SK-N-SH (cell line): ENCODE measurements around the gene MEIS2. TPM values are rescaled to one million over a fixed set of nuclear protein-coding genes. Genes with fewer than 3 reads are reported as not detected.
A peak's percentile ranks its signal among the peaks of the same experiment; 100 is the strongest.

Source experiments
- CTCF ChIA-PET: fragments of 300-600, 350-600 bp; formaldehyde crosslinking; extraction: SDS; loops from one replicate; lab custom pipeline; 2021; lab: Yijun Ruan, JAX
- POLR2A ChIA-PET: fragments of 350-600 bp; sonication (Branson Sonifier 250); formaldehyde crosslinking; extraction: SDS; loops from one replicate; lab custom pipeline; 2020; ENCODE audit warnings: antibody characterized with exemption, inconsistent platforms; lab: Yijun Ruan, JAX
- DNase-seq: peaks from one replicate; pipeline ENCODE4 v3.0.0; 2012
- H2AFZ ChIP-seq: fragments of 200-600 bp; sonication (generic); 2 replicates; pipeline ENCODE4 v1.8.1; 2016; ENCODE audit warnings: antibody characterized with exemption, mild to moderate bottlenecking, low read depth
- H3F3A ChIP-seq: fragments of 200-600 bp; sonication (generic); replicated peaks from 2 replicates; pipeline ENCODE3; 2016; ENCODE audit warnings: antibody characterized with exemption, mild to moderate bottlenecking; ENCODE audit not compliant: insufficient read depth
- H3K27ac ChIP-seq, 2 experiments: fragments of 200-500 bp in 1 of 2; fragments of 200-600 bp in 1 of 2; sonication (Bioruptor generic) in 1 of 2; sonication (generic), shearing (Covaris generic) in 1 of 2; 2 replicates each; pipeline versions ENCODE4 v1.5.1 to v1.6.1; 2014 to 2016; ENCODE audit warnings: low read depth in 2 of 2, inconsistent platforms in 1 of 2, low read length in 1 of 2, mild to moderate bottlenecking in 1 of 2, mixed read lengths in 1 of 2
- H3K27me3 ChIP-seq: fragments of 200-600 bp; sonication (generic), shearing (Covaris generic); 2 replicates; pipeline ENCODE4 v1.6.1; 2016; ENCODE audit warnings: mixed run types; ENCODE audit not compliant: insufficient read depth
- H3K36me3 ChIP-seq, 2 experiments: fragments of 200-500 bp in 1 of 2; fragments of 200-600 bp in 1 of 2; sonication (Bioruptor generic) in 1 of 2; sonication (generic) in 1 of 2; replicated peaks in 1 of 2; 2 replicates each; pipeline versions ENCODE3 to v1.5.1; 2014 to 2016; ENCODE audit warnings: low read length in 1 of 2, mild to moderate bottlenecking in 1 of 2; ENCODE audit not compliant: insufficient read depth in 2 of 2, control insufficient read depth in 1 of 2
- H3K4me1 ChIP-seq, 2 experiments: fragments of 200-500 bp in 1 of 2; fragments of 200-600 bp in 1 of 2; sonication (Bioruptor generic) in 1 of 2; sonication (generic), shearing (Covaris generic) in 1 of 2; 2 replicates each; pipeline versions ENCODE4 v1.5.1 to v1.6.1; 2014 to 2016; ENCODE audit warnings: low read depth in 1 of 2, low read length in 1 of 2, mixed run types in 1 of 2; ENCODE audit not compliant: insufficient read depth in 2 of 2, control insufficient read depth in 1 of 2
- H3K4me2 ChIP-seq: fragments of 200-600 bp; sonication (generic), shearing (Covaris generic); 2 replicates; pipeline ENCODE4 v1.6.1; 2017; ENCODE audit warnings: mixed run types
- H3K4me3 ChIP-seq, 2 experiments: fragments of 200-500 bp in 1 of 2; fragments of 200-600 bp in 1 of 2; sonication (Bioruptor generic) in 1 of 2; sonication (generic), shearing (Covaris generic) in 1 of 2; 2 replicates each; pipeline versions ENCODE4 v1.5.1 to v1.8.1; 2014 to 2016; ENCODE audit warnings: low read depth in 2 of 2, inconsistent platforms in 1 of 2, low read length in 1 of 2, mild to moderate bottlenecking in 1 of 2, mixed read lengths in 1 of 2, moderate library complexity in 1 of 2
- H3K79me2 ChIP-seq: fragments of 200-600 bp; sonication (generic); 2 replicates; pipeline ENCODE4 v1.8.1; 2017; ENCODE audit warnings: mild to moderate bottlenecking; ENCODE audit not compliant: insufficient read depth
- H3K9ac ChIP-seq: fragments of 200-600 bp; sonication (generic); 2 replicates; pipeline ENCODE4 v1.6.1; 2017; ENCODE audit warnings: mixed run types
- H3K9me2 ChIP-seq: fragments of 200-600 bp; sonication (generic); 2 replicates; pipeline ENCODE4 v1.6.1; 2017; ENCODE audit warnings: mixed run types
- H3K9me3 ChIP-seq: fragments of 200-600 bp; sonication (generic); 2 replicates; pipeline ENCODE4 v1.6.1; 2017; ENCODE audit warnings: mixed run types, mild to moderate bottlenecking, moderate library complexity
- H4K20me1 ChIP-seq: fragments of 200-600 bp; sonication (generic); 2 replicates; pipeline ENCODE4 v1.6.1; 2017; ENCODE audit warnings: mild to moderate bottlenecking, mixed run types; ENCODE audit not compliant: insufficient read depth
- CHD2 ChIP-seq: fragments of 150-350 bp; IDR thresholded peaks from 2 replicates; pipeline ENCODE4 v1.6.1; 2018; ENCODE audit warnings: low read length; ENCODE audit not compliant: partially characterized antibody
- ELF1 ChIP-seq: IDR thresholded peaks from 2 replicates; pipeline ENCODE4 v1.4.0; 2012
- FOSL2 ChIP-seq: IDR thresholded peaks from 2 replicates; pipeline ENCODE4 v1.4.0; 2012; ENCODE audit warnings: low read depth, mild to moderate bottlenecking, moderate library complexity, borderline replicate concordance
- FOXJ3 ChIP-seq: sonication (generic); formaldehyde crosslinking; IDR thresholded peaks from 2 replicates; pipeline ENCODE4 v1.5.1; 2020; ENCODE audit warnings: mild to moderate bottlenecking, missing genetic modification reagents
- IRF3 ChIP-seq: fragments of 150-350 bp; IDR thresholded peaks from 2 replicates; pipeline ENCODE4 v1.6.1; 2016; ENCODE audit warnings: mild to moderate bottlenecking, low read depth, low read length
- JUND ChIP-seq: IDR thresholded peaks from 2 replicates; pipeline ENCODE4 v1.4.0; 2012
- NFIC ChIP-seq: IDR thresholded peaks from 2 replicates; pipeline ENCODE4 v1.4.0; 2012; ENCODE audit warnings: borderline replicate concordance
- PBX3 ChIP-seq: IDR thresholded peaks from 2 replicates; pipeline ENCODE4; 2012
- RAD21 ChIP-seq: IDR thresholded peaks from 2 replicates; pipeline ENCODE4 v1.6.1; 2012; ENCODE audit warnings: mild to moderate bottlenecking, low read length
- REST ChIP-seq: IDR thresholded peaks from 2 replicates; pipeline ENCODE4 v1.6.1; 2012; ENCODE audit warnings: mild to moderate bottlenecking, low read depth, low read length, moderate library complexity
- RFX5 ChIP-seq: IDR thresholded peaks from 2 replicates; pipeline ENCODE4 v1.6.1; 2012; ENCODE audit warnings: mild to moderate bottlenecking, improper control_type of control experiment, low read length
- RXRA ChIP-seq: IDR thresholded peaks from 2 replicates; pipeline ENCODE4 v1.4.0; 2012; ENCODE audit warnings: low read depth, mild to moderate bottlenecking, borderline replicate concordance
- TCF12 ChIP-seq: IDR thresholded peaks from 2 replicates; pipeline ENCODE4 v1.4.0; 2012
- TEAD4 ChIP-seq: IDR thresholded peaks from 2 replicates; pipeline ENCODE4 v1.4.0; 2012; ENCODE audit warnings: mild to moderate bottlenecking, borderline replicate concordance; ENCODE audit not compliant: insufficient read depth
- USF1 ChIP-seq: IDR thresholded peaks from 2 replicates; pipeline ENCODE4 v1.4.0; 2012; ENCODE audit warnings: low read depth, borderline replicate concordance
- USF2 ChIP-seq: fragments of 150-350 bp; IDR thresholded peaks from 2 replicates; pipeline ENCODE4 v1.6.1; 2017; ENCODE audit warnings: antibody characterized with exemption, low read length, low read depth, borderline replicate concordance
- WGBS: methylation state at CpG from one replicate; pipeline ENCODE4 v1.1.6; 2017; ENCODE audit warnings: low lambda C conversion rate; 5-methylcytosine and 5-hydroxymethylcytosine counted together
- polyA plus RNA-seq, 3 experiments: library from polyadenylated mRNA; depleted of rRNA; stranded (reverse); fragments of >200 nt; gene quantifications; 2 replicates each; pipeline ENCODE4 v1.2.3, GENCODE V29; 2012

Gene MEIS2
- polyA plus RNA-seq, 1 of the 3 experiments (the other 2 are of a cell fraction), result 146 TPM

GRCh38 chr15:36921484-36922091 is 178.8 kb downstream of the MEIS2 start:
- no peak for TF ChIP-seq JUND
- TF ChIP-seq NFIC, result no peak
- no peak for TF ChIP-seq CHD2
- no peak for TF ChIP-seq USF2
- no peak for TF ChIP-seq IRF3
- TF ChIP-seq FOXJ3, result no peak
- no peak for TF ChIP-seq PBX3
- TF ChIP-seq TEAD4, result no peak
- no peak for TF ChIP-seq FOSL2
- TF ChIP-seq ELF1, result no peak
- TF ChIP-seq REST, result no peak
- TF ChIP-seq USF1, result no peak
- no peak for TF ChIP-seq TCF12
- TF ChIP-seq RFX5, result no peak
- TF ChIP-seq RAD21, result no peak
- TF ChIP-seq RXRA, result no peak
- no peaks in the 10 kb centered on the region for H3K9me2 ChIP-seq
- H3K27me3 ChIP-seq, result no peaks in the 10 kb centered on the region
- H4K20me1 ChIP-seq, result peaks cover 10% of the 10 kb centered on the region; the same call in 1 of the 2 replicates
- peaks cover 7 to 27% of the 10 kb centered on the region in 2 experiments; a peak in 3 of 4 replicates for H3K4me1 ChIP-seq
- no peak overlapping the region for H2AFZ ChIP-seq
- H3K9ac ChIP-seq, result no peak overlapping the region
- CTCF ChIA-PET, result no interaction called here
- peaks cover 67 to 84% of the 10 kb centered on the region in 2 experiments for H3K36me3 ChIP-seq
- POLR2A ChIA-PET, result no interaction called here
- no peak for DNase-seq
- H3K27ac ChIP-seq, result peak overlapping the region in 1 of 2 experiments; percentile 41; a peak in 1 of 4 replicates
- peaks cover 4% of the 10 kb centered on the region for H3F3A ChIP-seq
- 90% methylated on average over 9 of the region's 9 CpGs for WGBS
- H3K4me2 ChIP-seq, result no peak overlapping the region
- H3K4me3 ChIP-seq, result no peak overlapping the region
- peaks cover 72% of the 10 kb centered on the region for H3K79me2 ChIP-seq
- H3K9me3 ChIP-seq, result no peaks in the 10 kb centered on the region
